ENCODE results near the gene NIPAL3.
A peak's percentile ranks its signal among the peaks of the same experiment; 100 is the strongest.
"Not testable (repeated sequence)": the region's sequence is repeated elsewhere in the genome, so short reads cannot be mapped to it uniquely, and the experiment has no call there.

Gene NIPAL3

DNA sequence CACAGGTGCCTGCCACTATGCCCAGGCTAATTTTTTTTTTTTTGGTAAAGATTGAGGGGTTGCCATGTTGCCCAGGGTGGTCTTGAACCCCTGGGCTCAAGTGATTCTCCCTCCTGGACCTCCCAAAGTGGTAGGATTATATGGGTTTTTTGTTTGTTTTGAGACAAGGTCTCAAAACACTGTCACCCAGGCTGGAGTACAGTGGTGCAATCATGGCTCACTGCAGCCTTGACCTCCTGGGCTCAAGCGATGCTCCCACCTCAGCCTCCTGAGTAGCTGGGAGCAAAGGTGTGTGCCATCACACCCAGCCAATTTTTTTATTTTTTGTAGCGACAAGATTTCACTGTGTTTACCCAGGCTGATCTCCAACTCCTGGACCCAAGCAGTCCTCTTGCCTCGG lies 78.2 kb downstream of the NIPAL3 start:
- no peak for DNase-seq

DNA sequence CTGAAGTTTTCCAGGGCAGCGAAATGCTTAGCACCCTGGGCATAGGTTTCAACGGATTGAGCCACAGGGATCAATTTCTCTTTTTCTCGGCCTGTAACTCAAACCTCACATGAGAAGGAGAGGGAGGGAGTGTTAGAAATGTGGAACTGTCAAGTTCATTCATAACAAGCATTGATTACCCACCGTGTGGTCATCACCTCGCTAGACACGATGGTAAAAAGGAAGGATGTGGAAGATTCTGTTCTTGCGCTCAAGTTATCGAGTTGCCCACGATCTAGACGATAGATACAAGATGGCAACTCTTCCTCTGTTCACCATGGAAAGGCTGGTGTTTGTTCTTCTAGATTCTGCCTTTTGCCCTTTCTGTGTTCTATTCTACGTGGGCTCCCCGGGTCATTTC lies 83.0 kb downstream of the NIPAL3 start:
- no peak for DNase-seq

DNA sequence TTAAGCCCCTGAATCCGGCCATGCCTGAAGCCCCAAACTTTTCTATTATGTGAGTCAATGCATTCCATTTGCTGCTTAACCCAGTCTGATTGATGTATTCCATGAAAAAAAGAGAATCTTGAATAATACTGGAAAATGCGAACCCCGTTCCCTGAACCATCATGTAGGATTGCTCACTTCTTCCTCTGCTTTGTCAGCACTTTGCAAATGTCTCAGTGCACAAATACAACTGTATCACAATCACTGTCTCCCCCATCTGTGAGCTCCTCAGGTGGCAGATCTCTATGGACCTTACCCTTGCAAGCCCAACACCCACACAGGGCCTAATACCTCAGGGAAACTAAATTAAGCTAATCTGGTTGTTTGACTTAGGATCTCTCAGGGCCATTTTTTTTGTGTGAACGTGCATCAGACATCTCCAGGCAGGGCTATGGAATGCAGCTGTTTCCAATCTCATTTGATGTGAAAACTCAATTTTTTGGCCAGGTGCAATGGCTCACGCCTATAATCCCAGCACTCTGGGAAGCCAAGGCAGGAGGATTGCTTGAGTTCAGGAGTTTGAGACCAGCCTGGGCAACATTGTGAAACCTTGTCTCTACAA lies 84.9 kb downstream of the NIPAL3 start:
- DNase-seq: no peak

DNA sequence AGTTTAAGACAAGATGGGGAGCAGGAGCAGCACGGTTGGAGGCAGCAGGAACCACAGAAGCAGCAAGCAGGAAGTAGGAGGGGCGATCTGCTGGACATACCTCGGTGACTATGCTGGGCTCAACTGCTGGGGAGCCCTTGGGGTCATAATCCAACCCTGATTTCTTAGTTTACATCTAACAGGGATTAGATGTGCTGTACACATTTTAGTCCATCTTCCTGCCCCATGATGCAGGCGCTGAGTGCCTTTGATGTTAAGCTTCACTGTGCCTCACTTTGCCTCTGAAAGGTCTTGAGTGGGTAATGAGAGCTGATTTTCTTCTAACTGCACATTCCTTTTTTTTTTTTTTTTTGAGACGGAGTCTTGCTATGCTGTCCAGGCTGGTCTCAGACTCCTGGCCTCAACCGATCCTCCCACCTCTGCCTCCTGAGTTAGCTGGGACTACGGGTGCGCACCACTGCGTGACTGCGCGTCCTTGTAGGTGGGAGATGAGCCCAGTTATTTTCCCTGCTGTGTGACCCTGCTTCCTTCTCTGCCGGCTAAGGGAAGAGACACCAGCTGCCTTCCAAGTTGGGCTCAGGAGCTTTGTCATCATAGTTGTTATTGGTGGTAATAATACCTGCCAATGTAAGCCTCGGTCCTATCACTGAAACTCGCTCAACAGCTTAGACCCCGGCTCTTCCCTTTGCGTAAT lies 85.9 kb downstream of the NIPAL3 start:
- peak; percentile 51 for DNase-seq

DNA sequence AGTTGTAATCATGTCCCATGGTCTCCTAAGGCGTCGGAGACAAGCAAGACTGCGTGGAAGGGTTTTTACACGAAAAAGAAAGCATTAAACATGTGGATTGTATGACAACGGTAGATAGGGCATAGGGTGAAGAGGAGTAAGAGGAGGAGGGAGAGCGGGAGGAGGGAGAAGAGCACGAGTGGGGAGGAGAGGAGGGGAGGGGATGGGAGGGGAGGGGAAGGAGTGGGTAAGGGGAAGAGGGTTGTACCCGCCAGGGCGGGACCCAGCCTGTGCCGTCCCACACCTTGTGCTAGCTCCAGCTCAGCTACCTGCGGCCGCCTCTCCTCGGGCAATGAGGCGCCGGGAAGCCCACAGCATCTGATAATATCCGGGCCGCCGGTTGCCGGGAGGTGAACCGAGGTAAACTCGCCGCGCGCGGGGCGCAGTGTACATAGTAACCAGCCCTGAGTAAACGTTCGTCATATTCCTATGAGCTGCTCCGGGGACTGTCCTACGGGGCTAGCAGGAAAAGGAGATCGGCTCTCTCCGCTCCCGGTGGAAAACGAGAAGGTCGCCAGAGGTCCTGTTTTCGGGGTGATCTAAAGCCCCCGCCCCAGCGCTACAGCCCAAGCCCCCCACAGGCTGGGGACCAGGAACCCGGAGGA lies 86.6 kb downstream of the NIPAL3 start:
- peak; percentile 89 for DNase-seq

DNA sequence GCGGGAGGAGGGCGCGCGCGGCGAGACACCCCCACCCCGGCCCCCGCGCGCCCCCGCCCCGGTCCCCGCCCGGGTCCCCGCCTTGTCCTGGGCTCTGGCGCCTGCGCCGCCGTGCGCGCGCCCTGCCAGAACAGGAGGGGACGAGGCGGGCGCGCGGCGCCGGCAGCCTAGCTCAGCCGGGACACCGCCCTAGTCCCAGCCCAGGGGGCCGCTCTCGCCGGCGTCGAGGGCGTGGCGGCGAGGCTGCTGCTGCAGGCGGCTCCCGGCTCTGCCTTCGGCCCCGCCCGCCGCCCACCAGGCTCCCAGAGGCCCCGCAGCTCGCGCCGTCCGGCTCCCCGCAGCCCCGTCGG lies 87.1 kb downstream of the NIPAL3 start, which contains the start of gene RCAN3:
Gene RCAN3 (plus strand): TSS at position 128 of the 350 bp plus-strand sequence. CDS start 11,537 bp downstream, outside the sequence.
- peak; percentile 88 for DNase-seq

DNA sequence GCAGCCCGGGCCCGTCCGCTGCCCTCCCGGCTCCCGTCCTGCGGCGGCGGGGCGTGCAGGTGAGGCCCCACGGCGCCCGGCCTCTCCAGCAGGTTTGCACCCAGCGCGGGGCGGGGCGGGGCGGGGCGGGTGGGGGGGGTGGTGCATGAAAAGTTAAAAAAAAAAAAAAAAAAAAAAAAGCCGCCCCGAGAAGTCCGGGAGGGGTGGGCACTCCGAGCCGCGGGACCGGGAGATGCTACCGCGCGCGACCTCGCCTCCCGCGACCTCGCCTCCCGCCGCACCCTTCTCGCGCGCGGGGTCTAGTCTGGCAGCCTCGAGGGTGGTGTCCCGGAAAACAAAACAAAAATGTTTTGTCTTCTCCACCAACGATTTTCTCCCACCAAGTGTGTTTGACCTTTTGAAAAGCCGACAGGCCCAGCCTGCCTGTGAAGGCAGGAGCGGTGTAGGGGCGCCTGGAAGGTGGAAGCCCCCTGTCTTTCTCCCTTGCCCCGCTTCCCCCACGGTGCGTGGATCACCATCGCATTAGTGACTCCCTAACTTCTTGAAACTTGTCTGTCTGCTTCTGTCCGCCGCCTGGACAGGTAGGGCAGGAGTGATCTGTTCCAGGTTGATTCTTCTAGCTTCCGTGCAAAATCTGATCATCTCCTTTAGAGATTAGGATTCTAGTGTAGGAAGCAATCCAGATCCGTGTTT lies 87.6 kb downstream of the NIPAL3 start:
- DNase-seq: peak; percentile 59

DNA sequence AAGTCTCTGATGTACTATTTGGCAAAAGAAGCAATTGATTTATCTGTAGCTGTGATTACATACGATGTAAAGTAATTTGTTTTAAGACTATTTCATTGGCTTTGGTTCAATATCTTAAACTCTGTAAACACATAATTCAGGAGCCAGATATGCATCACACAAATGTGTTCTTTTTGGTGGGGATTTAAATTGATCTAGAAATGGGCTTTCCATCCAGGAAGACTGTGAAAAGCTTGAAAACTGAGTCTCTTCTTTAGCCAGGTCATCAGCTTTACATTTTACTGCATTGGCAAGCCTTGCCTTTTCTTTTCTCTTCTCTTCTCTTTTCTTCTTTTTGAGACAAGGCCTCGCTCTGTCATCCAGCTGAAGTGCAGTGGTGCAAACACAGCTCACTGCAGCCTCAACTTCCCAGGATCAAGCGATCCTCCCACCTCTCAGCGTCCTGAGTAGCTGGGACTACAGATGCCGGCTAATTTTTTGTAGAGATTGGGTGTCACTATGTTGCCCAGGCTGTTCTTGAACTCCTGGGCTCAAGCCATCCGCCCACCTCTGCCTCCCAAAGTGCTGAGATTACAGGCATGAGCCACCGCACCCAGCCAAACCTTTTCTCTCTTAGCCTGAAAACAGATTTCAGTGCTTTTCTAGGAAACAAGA lies 88.4 kb downstream of the NIPAL3 start:
- DNase-seq: no peak

DNA sequence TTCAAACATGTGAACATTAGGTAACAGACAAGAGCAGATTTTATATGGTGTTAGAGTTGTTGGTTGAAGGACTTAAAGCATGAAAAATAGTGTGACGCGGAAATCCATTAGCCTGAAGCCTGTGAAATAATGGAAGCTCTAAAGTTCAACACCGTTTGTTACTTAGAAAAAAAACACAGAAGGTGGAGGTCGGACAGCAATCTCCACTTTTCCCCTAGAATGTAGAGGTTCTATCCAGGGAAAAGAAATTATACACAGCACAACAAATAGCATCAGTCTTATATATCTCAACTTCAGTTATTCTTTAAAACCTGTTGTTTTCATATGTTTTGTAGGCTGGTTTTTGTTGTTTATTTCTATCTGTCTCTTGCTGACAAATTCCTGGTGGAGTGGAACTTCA lies 89.0 kb downstream of the NIPAL3 start:
- no peak for DNase-seq

DNA sequence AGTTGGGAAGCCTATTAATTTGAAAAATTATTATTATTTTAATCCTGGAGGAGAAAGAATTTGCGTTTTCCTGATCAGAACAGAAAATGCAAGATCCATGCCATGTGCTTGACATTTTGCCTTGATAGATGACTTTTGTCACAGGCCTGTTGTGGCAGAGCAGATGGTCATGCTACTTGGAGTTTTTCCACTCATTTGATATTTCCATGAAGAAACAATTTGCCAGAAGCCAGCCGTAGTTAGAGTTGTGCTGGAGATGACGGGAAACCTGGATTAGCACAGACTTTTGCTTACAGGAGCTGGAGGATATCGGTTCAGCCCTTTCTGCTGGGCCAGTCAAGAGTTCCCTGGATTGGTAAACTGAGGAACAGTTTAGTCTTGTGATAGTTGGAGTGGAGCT lies 90.2 kb downstream of the NIPAL3 start:
- no peak for DNase-seq

DNA sequence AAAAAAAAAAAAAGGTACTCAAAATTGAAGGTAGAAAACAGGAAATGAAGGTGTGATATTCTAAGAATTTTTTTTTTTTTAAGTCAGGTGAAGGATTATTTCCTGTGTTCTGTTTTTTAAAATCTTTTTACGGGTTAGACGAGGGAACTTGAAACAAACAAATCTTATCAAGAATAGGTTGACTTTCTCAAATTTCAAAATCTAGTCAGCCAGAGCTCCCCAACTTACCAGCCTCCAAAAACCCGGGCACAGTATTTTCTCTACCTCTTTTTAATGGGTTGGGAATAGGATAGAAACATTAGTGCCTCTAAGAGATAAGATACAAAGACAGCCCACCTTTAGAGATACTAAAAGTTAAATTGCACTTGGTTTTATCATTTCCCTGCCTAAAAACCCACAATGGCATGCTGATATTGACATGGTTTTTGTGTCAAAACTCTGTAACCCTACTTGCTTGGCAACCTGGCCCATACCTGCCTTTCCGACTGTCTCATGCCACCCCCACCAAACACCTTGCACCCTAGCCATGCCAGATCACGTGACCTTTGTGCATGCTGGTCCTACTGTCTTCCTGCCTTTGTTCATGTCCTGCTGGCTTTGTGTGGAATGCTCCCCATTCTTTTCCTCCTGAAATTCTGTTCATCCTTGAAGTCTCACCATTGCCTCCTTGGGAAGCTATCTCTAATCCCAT lies 91.2 kb downstream of the NIPAL3 start:
- peak; percentile 54 for DNase-seq

DNA sequence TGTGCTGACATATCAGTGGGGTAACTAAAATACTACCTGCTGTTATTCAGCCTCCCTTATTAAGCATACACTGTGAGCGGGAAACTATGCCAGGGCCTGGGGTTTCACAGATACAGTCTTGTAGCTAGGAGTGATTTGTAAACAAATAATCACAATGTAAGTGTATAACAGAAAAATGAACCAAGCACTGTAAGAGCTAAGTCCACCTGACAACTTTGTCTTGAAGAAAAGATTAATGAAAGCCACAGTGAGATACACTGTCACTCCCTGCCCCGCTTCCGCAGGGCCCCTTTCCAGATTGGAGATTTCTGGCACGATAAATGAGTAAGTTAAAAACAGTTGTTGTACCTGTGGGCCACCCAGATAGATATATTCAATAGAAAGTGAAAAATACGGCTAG lies 91.8 kb downstream of the NIPAL3 start:
- DNase-seq: peak; percentile 65

DNA sequence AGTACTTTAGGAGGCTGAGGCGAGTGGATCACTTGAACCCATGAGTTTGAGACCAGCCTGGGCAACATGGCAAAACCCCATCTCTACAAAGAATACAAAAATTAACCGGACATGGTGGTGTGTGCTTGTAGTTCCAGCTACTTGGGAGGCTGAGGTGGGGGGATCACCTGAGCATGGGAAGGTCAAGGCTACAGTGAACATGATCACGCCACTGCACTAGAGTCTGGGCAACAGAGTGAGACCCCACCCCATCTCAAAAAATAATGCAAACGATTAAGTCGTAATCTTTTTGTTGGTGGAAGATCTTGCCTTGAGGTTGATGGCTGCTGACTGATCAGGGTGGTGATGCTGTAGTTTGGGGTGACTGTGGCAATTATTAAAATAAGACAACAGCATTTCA lies 93.3 kb downstream of the NIPAL3 start:
- no peak for DNase-seq

DNA sequence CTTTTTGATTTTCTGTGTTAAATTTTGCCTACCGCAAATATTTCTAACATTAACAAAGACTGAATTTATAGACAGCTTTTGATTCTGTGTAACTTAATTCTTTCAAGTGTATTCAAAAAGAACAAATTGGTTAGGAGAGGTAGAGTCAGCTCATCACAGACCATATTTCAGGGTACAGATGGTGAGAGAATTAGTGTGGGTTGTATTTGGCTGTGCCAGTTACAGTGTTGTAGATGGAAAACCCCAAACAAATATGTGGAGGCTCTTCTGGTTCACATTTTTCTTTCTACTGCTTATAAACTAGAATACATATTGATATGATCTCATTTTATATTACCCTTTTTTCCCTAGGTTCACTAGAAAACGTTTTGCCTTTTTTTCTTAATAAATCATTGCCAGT lies 98.1 kb downstream of the NIPAL3 start:
- no peak for DNase-seq

DNA sequence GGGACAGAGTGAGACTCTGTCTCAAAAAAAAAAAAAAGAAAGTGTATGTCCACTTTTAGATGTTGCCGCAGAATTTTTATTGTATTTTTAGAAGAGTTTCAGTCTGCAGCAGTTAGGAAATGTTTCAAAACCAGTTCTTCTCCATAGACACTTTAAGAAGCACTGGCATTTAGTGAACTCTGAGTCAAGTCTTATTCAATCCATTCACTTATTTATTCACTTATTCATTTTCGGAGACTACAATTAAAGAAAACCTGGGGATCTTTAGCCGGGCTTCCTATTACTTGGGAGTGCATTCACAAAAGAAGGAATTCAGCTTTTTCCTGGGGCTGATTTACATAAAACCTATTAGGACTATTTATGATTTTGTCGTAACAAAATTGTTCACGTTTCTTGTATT lies 99.3 kb downstream of the NIPAL3 start:
- no peak for DNase-seq

DNA sequence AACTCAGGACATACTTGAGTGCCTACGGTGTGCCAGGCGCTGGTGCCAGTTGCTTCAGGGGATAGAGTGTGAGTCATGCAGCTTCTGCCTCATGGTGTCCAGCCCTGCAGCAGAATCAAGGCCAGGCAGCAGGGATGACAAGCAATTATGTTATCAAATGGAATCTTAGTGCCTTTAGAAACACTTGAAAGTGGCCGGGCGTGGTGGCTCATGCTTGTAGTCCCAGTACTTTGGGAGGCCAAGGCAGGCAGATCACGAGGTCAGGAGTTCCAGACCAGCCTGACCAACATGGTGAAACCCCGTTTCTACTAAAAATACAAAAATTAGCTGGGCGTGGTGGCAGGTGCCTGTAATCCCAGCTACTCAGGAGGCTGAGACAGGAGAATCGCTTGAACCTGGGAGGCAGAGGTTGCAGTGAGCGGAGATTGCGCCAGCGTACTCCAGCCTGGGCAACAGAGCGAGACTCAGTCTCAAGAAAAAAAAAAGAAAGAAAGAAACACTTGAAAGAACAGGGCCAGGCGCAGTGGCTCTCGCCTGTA lies 100.1 kb downstream of the NIPAL3 start:
- not testable (repeated sequence) for DNase-seq

DNA sequence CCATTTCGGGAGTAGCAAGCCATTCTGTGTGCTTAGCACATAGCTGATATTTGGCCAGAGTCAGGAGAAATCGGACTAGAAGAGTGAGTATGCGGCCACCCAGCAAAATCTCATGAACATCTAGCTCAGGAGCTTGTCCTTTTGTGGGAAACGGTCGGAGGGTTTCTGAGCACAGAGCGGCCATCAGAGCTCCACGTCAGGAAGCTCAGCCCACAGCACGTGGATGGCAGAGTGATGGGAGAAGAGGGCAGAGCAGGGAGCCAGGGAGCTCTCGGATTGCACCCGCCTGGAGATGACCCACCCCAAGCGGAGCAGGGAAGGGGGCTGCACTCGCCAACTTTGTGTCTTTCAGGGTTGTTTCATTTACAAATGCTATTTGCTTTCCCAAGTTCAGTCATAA lies 100.9 kb downstream of the NIPAL3 start:
- no peak for DNase-seq

DNA sequence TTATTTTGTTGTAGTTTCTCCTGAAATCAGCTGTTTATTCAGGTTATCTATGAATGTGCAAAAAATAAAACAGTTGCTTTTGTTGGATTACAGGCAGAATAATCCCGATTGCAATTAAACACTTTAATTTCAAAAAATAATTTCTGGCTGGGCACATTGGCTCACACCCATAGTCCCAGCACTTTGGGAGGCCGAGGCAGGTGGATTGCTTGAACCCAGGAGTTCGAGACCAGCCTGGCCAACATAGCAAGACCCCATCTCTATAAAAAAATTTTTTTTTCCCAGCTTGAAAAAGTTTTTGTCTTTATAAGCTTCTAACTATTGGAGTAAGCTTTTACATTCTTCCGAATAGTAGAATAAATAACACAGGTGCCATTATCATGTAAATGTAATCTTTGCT lies 102.3 kb downstream of the NIPAL3 start:
- DNase-seq: no peak

DNA sequence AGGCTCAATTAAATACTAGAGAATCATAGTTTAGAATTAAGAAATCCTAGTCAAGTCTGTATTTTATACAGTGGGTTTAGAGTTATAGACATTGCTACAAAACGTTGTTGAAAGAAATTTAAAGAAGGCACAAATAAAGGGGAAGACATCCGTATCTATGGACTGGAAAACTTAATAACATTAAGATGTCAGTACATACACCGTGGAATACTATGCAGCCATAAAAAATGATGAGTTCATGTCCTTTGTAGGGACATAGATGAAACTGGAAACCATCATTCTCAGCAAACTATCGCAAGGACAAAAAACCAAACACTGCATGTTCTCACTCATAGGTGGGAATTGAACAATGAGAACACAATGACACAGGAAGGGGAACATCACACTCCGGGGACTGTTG lies 104.7 kb downstream of the NIPAL3 start:
- not testable (repeated sequence) for DNase-seq
